HG02678 (cell line): ENCODE data around the gene PLCH1.

Experiments used
- ATAC-seq: cut with Tn5 transposase; IDR thresholded peaks from one replicate; pipeline ENCODE4 v1.9.1; 2021; ENCODE audit warnings: mild to moderate bottlenecking, moderate library complexity; ENCODE audit not compliant: unreplicated experiment

The PLCH1 gene

GRCh38 chr3:155491696-155492095, 253.2 kb downstream of the PLCH1 start:
- no peak for ATAC-seq

GRCh38 chr3:155488671-155489070, 256.2 kb downstream of the PLCH1 start:
- ATAC-seq = no peak

- ATAC-seq = no peak
These were observed 259.0 kb downstream of the PLCH1 start for GRCh38 chr3:155485897-155486296.

- no peak for ATAC-seq
These were observed 263.3 kb downstream of the PLCH1 start for GRCh38 chr3:155481591-155481990.

GRCh38 chr3:155481089-155481488, 263.8 kb downstream of the PLCH1 start:
- no peak for ATAC-seq

GRCh38 chr3:155465664-155466063, 279.2 kb downstream of the PLCH1 start:
- ATAC-seq = no peak

- no peak for ATAC-seq
These were observed 282.2 kb downstream of the PLCH1 start for GRCh38 chr3:155462672-155463071.

GRCh38 chr3:155457591-155457990, 287.3 kb downstream of the PLCH1 start:
- no peak for ATAC-seq

- ATAC-seq = no peak
These were observed 289.1 kb downstream of the PLCH1 start for GRCh38 chr3:155455765-155456164.

GRCh38 chr3:155453512-155453911, 291.4 kb downstream of the PLCH1 start:
- ATAC-seq = no peak

GRCh38 chr3:155449613-155450267, 295.1 kb downstream of the PLCH1 start:
- no peak for ATAC-seq

GRCh38 chr3:155448531-155448930, 296.3 kb downstream of the PLCH1 start:
- ATAC-seq = no peak

GRCh38 chr3:155446366-155446765, 298.5 kb downstream of the PLCH1 start:
- no peak for ATAC-seq

GRCh38 chr3:155444771-155445170, 300.1 kb downstream of the PLCH1 start:
- no peak for ATAC-seq

- ATAC-seq = no peak
These were observed 301.1 kb downstream of the PLCH1 start for GRCh38 chr3:155443815-155444214.

- no peak for ATAC-seq
These were observed 302.8 kb downstream of the PLCH1 start for GRCh38 chr3:155442072-155442471.

- ATAC-seq = no peak
These were observed 303.4 kb downstream of the PLCH1 start for GRCh38 chr3:155441506-155441905.

GRCh38 chr3:155441026-155441425, 303.8 kb downstream of the PLCH1 start:
- ATAC-seq = no peak

- ATAC-seq = no peak
These were observed 309.1 kb downstream of the PLCH1 start for GRCh38 chr3:155435821-155436220.

GRCh38 chr3:155431856-155432570, 312.9 kb downstream of the PLCH1 start:
- ATAC-seq = no peak

GRCh38 chr3:155428563-155428962, 316.3 kb downstream of the PLCH1 start:
- no peak for ATAC-seq

GRCh38 chr3:155426524-155427230, 318.2 kb downstream of the PLCH1 start:
- no peak for ATAC-seq
